WERI-Rb-1 (cell line): Measurements from ENCODE around the gene SLC16A14.
A peak's percentile ranks its signal among the peaks of the same experiment; 100 is the strongest.

Experiments used
- DNase-seq: peaks from one replicate; pipeline ENCODE4 v3.0.0-alpha.2; 2020
- H3K27ac ChIP-seq: fragments of 250-450 bp; sonication (Bioruptor Pico); 2 replicates; pipeline ENCODE4 v1.5.1; 2020; ENCODE audit warnings: mild to moderate bottlenecking, moderate library complexity
- H3K27me3 ChIP-seq: fragments of 250-450 bp; sonication (Bioruptor Pico); 2 replicates; pipeline ENCODE4 v1.5.1; 2021; ENCODE audit warnings: mild to moderate bottlenecking, low read depth, moderate library complexity; ENCODE audit not compliant: insufficient read depth, severe bottlenecking
- H3K36me3 ChIP-seq: fragments of 250-450 bp; sonication (Bioruptor Pico); 2 replicates; pipeline ENCODE4 v1.5.1; 2020; ENCODE audit warnings: mild to moderate bottlenecking, moderate library complexity
- H3K4me3 ChIP-seq: 2 replicates; pipeline ENCODE4 v1.5.1; 2011; ENCODE audit warnings: low read depth, mild to moderate bottlenecking, control low read depth, low read length
- H3K9me3 ChIP-seq: fragments of 250-450 bp; sonication (Bioruptor Pico); 2 replicates; pipeline ENCODE4 v1.5.1; 2021; ENCODE audit warnings: mild to moderate bottlenecking, moderate library complexity; ENCODE audit not compliant: severe bottlenecking
- CTCF ChIP-seq: IDR thresholded peaks from 2 replicates; pipeline ENCODE4 v1.5.1; 2011; ENCODE audit warnings: low read depth, mild to moderate bottlenecking, control low read depth, inconsistent platforms, low read length

Gene SLC16A14

GRCh38 chr2:230069402-230069801 lies 678 bp upstream of the SLC16A14 start:
- TF ChIP-seq CTCF = no peak
- peaks cover 12% of the 10 kb centered on the region for H3K9me3 ChIP-seq
- H3K27me3 ChIP-seq = peaks cover 74% of the 10 kb centered on the region
- no peak overlapping the region for H3K4me3 ChIP-seq
- no peak for DNase-seq
- H3K36me3 ChIP-seq = no peaks in the 10 kb centered on the region
- H3K27ac ChIP-seq = no peak overlapping the region

GRCh38 chr2:230068016-230068650 lies 591 bp downstream of the SLC16A14 start:
- Histone ChIP-seq H3K27ac (no peak overlapping the region), H3K36me3 (no peaks in the 10 kb centered on the region), H3K9me3 (peaks cover 11% of the 10 kb centered on the region), H3K4me3 (peak overlapping the region; percentile 36), H3K27me3 (peaks cover 80% of the 10 kb centered on the region)
- peak; percentile 9 for DNase-seq
- TF ChIP-seq CTCF = no peak

- TF ChIP-seq CTCF = no peak
- no peak for DNase-seq
- no peaks in the 10 kb centered on the region for H3K9me3 ChIP-seq
- H3K36me3 ChIP-seq = no peaks in the 10 kb centered on the region
- no peak overlapping the region for H3K27ac ChIP-seq
- no peak overlapping the region for H3K4me3 ChIP-seq
- peaks cover 78% of the 10 kb centered on the region for H3K27me3 ChIP-seq
Measured at GRCh38 chr2:230060672-230061293, 7.9 kb downstream of the SLC16A14 start.

GRCh38 chr2:230053753-230054478 lies 14.8 kb downstream of the SLC16A14 start:
- H3K27ac ChIP-seq = no peak overlapping the region
- H3K27me3 ChIP-seq = peaks cover 63% of the 10 kb centered on the region
- H3K9me3 ChIP-seq = no peaks in the 10 kb centered on the region
- no peak overlapping the region for H3K4me3 ChIP-seq
- DNase-seq = no peak
- TF ChIP-seq CTCF = no peak
- H3K36me3 ChIP-seq = no peaks in the 10 kb centered on the region

- H3K4me3 ChIP-seq = no peak overlapping the region
- no peak for DNase-seq
- no peaks in the 10 kb centered on the region for H3K36me3 ChIP-seq
- H3K27me3 ChIP-seq = peaks cover 60% of the 10 kb centered on the region
- no peaks in the 10 kb centered on the region for H3K9me3 ChIP-seq
- TF ChIP-seq CTCF = no peak
- H3K27ac ChIP-seq = no peak overlapping the region
Measured at GRCh38 chr2:230052299-230052698, 16.4 kb downstream of the SLC16A14 start.
